Hematopoietic multipotent progenitor cell treated with erythropoietin and hydrocortisone succinate and interleukin-3 and kit ligand, for 17 days (in vitro differentiated cells): ENCODE data around the gene CBY2.
"Not testable (repeated sequence)": the region's sequence is repeated elsewhere in the genome, so short reads cannot be mapped to it uniquely, and the experiment has no call there.

Experiments
- DNase-seq: peaks from one replicate; pipeline ENCODE4 v3.0.0-alpha.2; 2015; ENCODE audit warnings: low spot score

Gene CBY2

DNA sequence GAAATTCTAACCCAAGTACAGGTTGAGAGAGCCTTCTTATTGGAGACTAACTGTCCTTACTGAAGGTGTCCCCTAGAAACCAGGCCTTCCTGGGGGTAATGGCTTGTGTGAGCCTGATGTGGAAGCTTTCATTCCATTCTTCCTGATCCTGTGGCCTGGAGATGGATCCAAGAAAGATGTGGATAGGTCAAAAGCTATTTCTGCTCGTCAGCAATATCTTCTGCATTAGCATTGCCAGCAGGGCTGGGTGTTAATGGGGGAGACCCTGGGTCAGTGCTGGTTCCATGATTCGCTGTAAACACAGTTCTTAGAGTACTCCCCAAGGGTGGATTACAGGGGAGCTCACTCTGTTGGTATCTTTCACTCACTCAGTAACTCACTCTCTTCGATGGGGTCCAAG, 42.9 kb downstream of the CBY2 start:
- DNase-seq, result no peak

DNA sequence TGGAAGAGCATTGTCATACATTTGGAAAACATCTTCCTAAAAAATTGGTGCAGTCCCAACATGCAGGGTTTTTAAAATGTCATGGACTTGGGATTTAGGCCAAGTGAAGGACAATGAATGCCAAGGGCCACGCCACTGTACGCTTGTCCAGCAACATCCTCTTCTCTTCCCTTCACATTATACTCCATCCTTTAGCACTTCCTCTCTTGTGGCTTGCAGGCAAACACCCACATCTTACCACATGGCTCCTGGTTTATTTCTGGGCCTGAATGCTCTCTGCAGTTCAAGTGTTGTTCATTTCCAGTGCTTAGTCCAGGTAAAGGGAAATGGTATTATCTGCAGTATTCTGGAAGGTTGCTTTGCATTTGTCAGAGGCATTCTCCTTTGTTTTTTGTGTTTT, 45.0 kb downstream of the CBY2 start:
- no peak for DNase-seq

GRCh38 chr13:45748941-45749759, 47.0 kb downstream of the CBY2 start:
- no peak for DNase-seq

DNA sequence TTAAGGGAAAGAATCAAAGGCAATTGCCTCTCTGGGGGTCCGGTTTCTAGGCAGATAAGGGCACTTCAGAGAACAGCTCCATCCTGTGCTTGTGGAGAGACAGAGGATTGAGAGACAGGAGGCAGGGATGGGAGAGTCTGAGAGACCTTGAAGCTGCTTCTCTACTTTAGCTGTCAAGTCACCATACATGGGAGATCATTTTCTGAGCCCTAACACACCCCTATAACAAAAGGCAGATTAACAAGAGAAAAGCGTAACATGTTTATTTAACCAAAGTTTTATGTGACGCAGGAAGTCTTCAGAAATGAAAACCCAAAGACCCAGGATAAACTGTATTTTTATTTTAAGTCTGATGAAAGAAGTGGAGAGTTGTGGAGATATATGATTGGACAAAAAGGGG, 48.4 kb downstream of the CBY2 start:
- DNase-seq, result no peak

DNA sequence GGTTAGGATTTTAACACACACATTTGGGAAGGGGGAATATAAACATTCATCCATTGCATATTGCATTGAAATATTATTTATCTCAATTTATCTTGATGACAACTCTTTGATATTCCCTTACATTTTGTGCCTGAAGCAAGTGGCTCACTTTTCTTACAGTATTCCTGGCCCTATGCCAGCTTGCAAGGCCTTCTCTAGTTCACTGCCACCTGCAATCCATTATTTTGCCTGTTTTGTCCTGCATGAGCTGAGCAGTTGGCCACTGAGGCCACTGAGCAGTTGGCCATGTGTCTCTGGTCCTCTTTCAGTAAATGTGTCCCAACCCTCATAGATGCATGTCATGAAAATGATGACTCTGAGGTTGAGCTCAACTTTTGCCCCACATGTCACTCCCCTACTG, 49.8 kb downstream of the CBY2 start:
- no peak for DNase-seq

DNA sequence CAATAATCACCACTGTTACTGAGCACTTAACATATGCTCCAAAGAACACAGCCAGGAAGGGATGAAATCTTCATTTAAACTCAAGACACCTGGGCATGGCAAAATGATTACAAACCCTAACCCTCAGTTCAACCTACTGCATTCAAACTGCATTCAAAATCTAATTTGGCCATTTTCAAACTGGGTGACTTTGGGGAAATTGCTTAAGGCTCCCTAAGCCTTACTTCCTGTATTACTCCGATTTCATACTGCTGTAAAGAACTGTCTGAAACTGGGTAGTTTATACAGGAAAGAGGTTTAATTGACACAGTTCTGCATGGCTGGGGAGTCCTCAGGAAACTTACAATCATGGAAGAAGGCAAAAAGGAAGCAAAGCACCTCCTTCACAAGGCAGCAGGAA, 50.4 kb downstream of the CBY2 start:
- no peak for DNase-seq

GRCh38 chr13:45756498-45756897, 54.4 kb downstream of the CBY2 start:
- not testable (repeated sequence) for DNase-seq

GRCh38 chr13:45757589-45757988, 55.5 kb downstream of the CBY2 start:
- DNase-seq, result not testable (repeated sequence)

- no peak for DNase-seq
Measured at GRCh38 chr13:45763419-45763818, 61.3 kb downstream of the CBY2 start.
